Coronary artery (tissue), 2 donors: ENCODE measurements around the gene TSPAN5.

Experiments
- DNase-seq: peaks from one replicate; pipeline ENCODE4 v3.0.0-alpha.2; 2017; ENCODE audit warnings: low spot score
- H3K27ac ChIP-seq, 2 donors: fragments of 200-600 bp; sonication (generic); one replicate each; pipeline ENCODE4 v1.5.1; 2016 to 2019
- H3K4me3 ChIP-seq: fragments of 200-600 bp; sonication (generic); 2 replicates; pipeline ENCODE4 v1.5.1; 2016; ENCODE audit warnings: mild to moderate bottlenecking, moderate library complexity
- CTCF ChIP-seq: fragments of 200-600 bp; sonication (generic); IDR thresholded peaks from one replicate; pipeline ENCODE4 v1.5.1; 2019; ENCODE audit warnings: antibody characterized with exemption

The TSPAN5 gene

GRCh38 chr4:98599617-98600205 lies 58.7 kb downstream of the TSPAN5 start:
- Histone ChIP-seq H3K27ac (no peak overlapping the region), H3K4me3 (no peak overlapping the region)
- no peak for DNase-seq
- TF ChIP-seq CTCF, result no peak

GRCh38 chr4:98586962-98587354 lies 71.5 kb downstream of the TSPAN5 start:
- H3K4me3 ChIP-seq, result no peak overlapping the region
- no peak overlapping the region for H3K27ac ChIP-seq
- DNase-seq, result no peak
- TF ChIP-seq CTCF, result no peak

DNA sequence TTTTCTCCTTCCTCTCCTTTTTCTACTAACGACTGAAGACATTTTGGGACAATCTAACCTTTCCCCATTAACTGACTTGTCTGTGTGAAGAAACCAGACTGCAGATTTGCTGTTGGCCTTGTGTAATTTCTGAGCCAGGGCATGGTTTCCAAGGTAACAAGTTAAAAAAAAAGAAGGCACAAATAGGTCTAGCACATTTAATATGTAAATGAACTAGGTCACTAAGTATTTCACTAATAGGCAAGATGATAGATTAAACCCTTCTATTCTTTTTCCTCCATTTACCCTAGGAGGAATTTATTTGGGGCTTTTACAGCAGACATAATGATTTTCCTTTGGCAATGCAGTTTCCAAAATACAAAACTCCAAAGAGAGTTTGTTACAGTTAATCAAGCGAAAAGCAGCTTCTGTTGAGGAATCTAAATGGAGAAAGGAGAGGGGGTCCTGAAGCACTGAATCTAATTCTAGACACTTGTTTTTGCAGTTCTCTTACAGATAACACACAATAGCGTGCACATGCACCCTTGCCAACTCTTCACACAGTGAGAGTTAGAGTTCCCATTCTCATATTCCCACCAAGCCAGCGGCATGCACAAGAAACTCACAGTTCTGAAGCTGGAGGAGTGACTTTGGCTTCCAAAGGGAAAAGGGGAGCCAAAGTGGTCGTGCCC lies 72.0 kb downstream of the TSPAN5 start:
- H3K4me3 ChIP-seq, result no peak overlapping the region
- no peak for DNase-seq
- TF ChIP-seq CTCF, result no peak
- no peak overlapping the region for H3K27ac ChIP-seq

- H3K27ac ChIP-seq, result no peak overlapping the region
- no peak overlapping the region for H3K4me3 ChIP-seq
- DNase-seq, result no peak
- TF ChIP-seq CTCF, result no peak
Observed at GRCh38 chr4:98585596-98585995, 72.8 kb downstream of the TSPAN5 start.

- Histone ChIP-seq H3K27ac (no peak overlapping the region), H3K4me3 (no peak overlapping the region)
- DNase-seq, result no peak
- no peak for TF ChIP-seq CTCF
Observed at GRCh38 chr4:98584265-98584664, 74.1 kb downstream of the TSPAN5 start.

- TF ChIP-seq CTCF, result no peak
- no peak overlapping the region for H3K4me3 ChIP-seq
- H3K27ac ChIP-seq, result no peak overlapping the region
- DNase-seq, result no peak
Observed at GRCh38 chr4:98583265-98583664, 75.1 kb downstream of the TSPAN5 start.

GRCh38 chr4:98581126-98581525 lies 77.3 kb downstream of the TSPAN5 start:
- DNase-seq, result no peak
- TF ChIP-seq CTCF, result no peak
- H3K27ac ChIP-seq, result no peak overlapping the region

More at GRCh38 chr4:98581126-98581525, 77.3 kb downstream of the TSPAN5 start:
- no peak overlapping the region for H3K4me3 ChIP-seq
